HCT116 (cell line): ENCODE data around the gene ADAMTS6.

Experiments
- CEBPB ChIP-seq: IDR thresholded peaks from 2 replicates; pipeline ENCODE4 v1.6.1; 2012; ENCODE audit warnings: low read depth
- CTCF ChIP-seq, 3 experiments: fragments of 200-600 bp in 1 of 3; sonication (generic) in 1 of 3; IDR thresholded peaks in 2 of 3; conservative IDR thresholded peaks in 1 of 3; 2 replicates each; pipeline ENCODE4 v1.5.1; 2012 to 2017; ENCODE audit warnings: low read depth in 2 of 3, low read length in 2 of 3, antibody characterized with exemption in 1 of 3, borderline replicate concordance in 1 of 3, control low read depth in 1 of 3, mild to moderate bottlenecking in 1 of 3, mixed read lengths in 1 of 3, mixed run types in 1 of 3, moderate library complexity in 1 of 3; ENCODE audit not compliant: insufficient read depth in 1 of 3
- EZH2 ChIP-seq: fragments of 200-600 bp; sonication (generic); IDR thresholded peaks from 2 replicates; pipeline ENCODE4 v1.6.1; 2017; ENCODE audit warnings: antibody characterized with exemption, mixed run types
- EZH2phosphoT487 ChIP-seq: fragments of 200-600 bp; IDR thresholded peaks from 2 replicates; pipeline ENCODE4 v1.6.1; 2018; ENCODE audit warnings: antibody characterized with exemption, borderline replicate concordance
- MAX ChIP-seq: IDR thresholded peaks from 2 replicates; pipeline ENCODE4 v1.6.1; 2012
- POLR2A ChIP-seq: IDR thresholded peaks from 2 replicates; pipeline ENCODE4 v1.7.0; 2011; ENCODE audit warnings: borderline replicate concordance; ENCODE audit not compliant: insufficient read depth, insufficient read length; ENCODE audit errors: extremely low read depth
- POLR2AphosphoS5 ChIP-seq: IDR thresholded peaks from 2 replicates; pipeline ENCODE4 v1.6.1; 2011; ENCODE audit warnings: mild to moderate bottlenecking, low read depth, low read length, moderate library complexity
- RAD21 ChIP-seq: IDR thresholded peaks from 2 replicates; pipeline ENCODE4 v1.6.1; 2012; ENCODE audit warnings: low read depth, mild to moderate bottlenecking
- SIN3A ChIP-seq: IDR thresholded peaks from 2 replicates; pipeline ENCODE4 v1.6.1; 2012; ENCODE audit warnings: low read depth
- YY1 ChIP-seq: IDR thresholded peaks from 2 replicates; pipeline ENCODE4 v1.6.1; 2011; ENCODE audit warnings: low read length, low read depth, moderate library complexity, mild to moderate bottlenecking; ENCODE audit not compliant: insufficient replicate concordance; ENCODE audit errors: extremely low read depth
- ZNF274 ChIP-seq: fragments of 200-500 bp; sonication (Bioruptor generic); IDR thresholded peaks from 2 replicates; pipeline ENCODE4 v1.6.1; 2014; ENCODE audit warnings: mild to moderate bottlenecking, low read depth, low read length, inconsistent platforms

GRCh38 chr5:65161655-65162054 lies 320.1 kb downstream of the ADAMTS6 start:
- TF ChIP-seq CTCF (IDR thresholded peaks at IDR 0.05 in 2 of 3, conservative IDR thresholded peaks at IDR 0.05 in 1 of 3; ENCODE audit: borderline replicate concordance in 1 of 3, insufficient read depth in 1 of 3, low read depth in 2 of 3, low read length in 2 of 3) (no peak), RAD21 (no peak), ZNF274 (no peak), EZH2 (no peak), POLR2A (no peak), MAX (no peak), EZH2phosphoT487 (no peak), CEBPB (no peak), POLR2AphosphoS5 (no peak), YY1 (no peak), SIN3A (no peak)
